H1 (cell line): ENCODE results near the gene DTNB. TPM values are rescaled to one million over a fixed set of nuclear protein-coding genes. Genes with fewer than 3 reads are reported as not detected.

Experiments
- CTCF ChIA-PET: fragments of 300-600 bp; sonication (Branson Sonifier 250); formaldehyde crosslinking; loops from one replicate; lab custom pipeline; 2021; ENCODE audit not compliant: partially characterized antibody; lab: Charles Lee
- POLR2A ChIA-PET: fragments of 300-600 bp; sonication (Branson Sonifier 250); formaldehyde crosslinking; loops from one replicate; lab custom pipeline; 2021; ENCODE audit warnings: inconsistent platforms; ENCODE audit not compliant: partially characterized antibody; lab: Charles Lee
- DNase-seq, 2 experiments: peaks; one replicate each; pipeline versions ENCODE4 v3.0.0 to v3.0.0-alpha.2; 2010 to 2022; ENCODE audit warnings: low spot score in 2 of 2, low read depth in 1 of 2, mixed read lengths in 1 of 2
- FAIRE-seq: peaks from 2 replicates; lab custom pipeline; 2011; peaks lifted over from hg19 to GRCh38; lab: Jason Lieb, UNC
- H2AFZ ChIP-seq: 2 replicates; pipeline ENCODE4 v1.8.1; 2012; ENCODE audit warnings: low read length, inconsistent platforms
- H2AK5ac ChIP-seq: 2 replicates; pipeline ENCODE4 v1.6.1; 2013; ENCODE audit warnings: low read depth, low read length
- H2BK120ac ChIP-seq: replicated peaks from 2 replicates; pipeline ENCODE3; 2013; ENCODE audit warnings: low read depth, low read length, inconsistent platforms
- H2BK12ac ChIP-seq: 2 replicates; pipeline ENCODE4 v1.6.1; 2013; ENCODE audit warnings: low read depth, low read length
- H2BK15ac ChIP-seq: 2 replicates; pipeline ENCODE4 v1.6.1; 2013; ENCODE audit warnings: low read length
- H2BK20ac ChIP-seq: 2 replicates; pipeline ENCODE4 v1.6.1; 2013; ENCODE audit warnings: low read length
- H2BK5ac ChIP-seq: 2 replicates; pipeline ENCODE4 v1.6.1; 2013; ENCODE audit warnings: low read depth, low read length
- H3K14ac ChIP-seq: 2 replicates; pipeline ENCODE4 v1.6.1; 2013; ENCODE audit warnings: inconsistent platforms; ENCODE audit not compliant: insufficient read length
- H3K18ac ChIP-seq: 2 replicates; pipeline ENCODE4 v1.6.1; 2013; ENCODE audit warnings: low read length; ENCODE audit errors: extremely low read depth
- H3K23ac ChIP-seq: 2 replicates; pipeline ENCODE4 v1.6.1; 2013; ENCODE audit warnings: inconsistent platforms; ENCODE audit not compliant: insufficient read length
- H3K23me2 ChIP-seq: 2 replicates; pipeline ENCODE4 v1.6.1; 2013; ENCODE audit warnings: low read depth, low read length
- H3K27ac ChIP-seq: 2 replicates; pipeline ENCODE4 v1.6.1; 2011; ENCODE audit warnings: low read depth, low read length, inconsistent platforms
- H3K27me3 ChIP-seq, 4 experiments: replicated peaks in 1 of 4; 1 replicate in 1 of 4; 2 replicates in 3 of 4; pipeline versions ENCODE4 v1.6.1 to v1.8.1; 2011 to 2013; ENCODE audit warnings: low read length in 3 of 4, mild to moderate bottlenecking in 3 of 4, inconsistent platforms in 2 of 4, mixed read lengths in 2 of 4, moderate library complexity in 1 of 4; ENCODE audit not compliant: control insufficient read depth in 3 of 4, insufficient read depth in 3 of 4; ENCODE audit errors: extremely low read depth in 1 of 4
- H3K36me3 ChIP-seq, 4 experiments: 2 replicates each; pipeline versions ENCODE4 v1.6.1 to v1.8.1; 2011 to 2013; ENCODE audit warnings: mild to moderate bottlenecking in 4 of 4, low read length in 3 of 4, moderate library complexity in 2 of 4, control low read depth in 1 of 4, inconsistent platforms in 1 of 4; ENCODE audit not compliant: insufficient read depth in 4 of 4, control insufficient read depth in 2 of 4
- H3K4ac ChIP-seq: replicated peaks from 2 replicates; pipeline ENCODE3; 2013; ENCODE audit warnings: low read length, low read depth, mixed read lengths, inconsistent platforms; ENCODE audit not compliant: insufficient read length
- H3K4me1 ChIP-seq, 4 experiments: replicated peaks in 1 of 4; 1 replicate in 1 of 4; 2 replicates in 3 of 4; pipeline versions ENCODE4 v1.6.1 to v1.8.1; 2011 to 2013; ENCODE audit warnings: low read length in 3 of 4, inconsistent platforms in 2 of 4, mixed read lengths in 1 of 4; ENCODE audit not compliant: insufficient read depth in 4 of 4, control insufficient read depth in 3 of 4
- H3K4me2 ChIP-seq, 2 experiments: 2 replicates each; pipeline versions ENCODE4 v1.6.1 to v1.8.1; 2011 to 2013; ENCODE audit warnings: low read depth in 2 of 2, low read length in 2 of 2, control low read depth in 1 of 2, inconsistent platforms in 1 of 2, mild to moderate bottlenecking in 1 of 2; ENCODE audit not compliant: insufficient read depth in 1 of 2
- H3K4me3 ChIP-seq, 4 experiments: fragments of 200-600, 300-600 bp in 1 of 4; sonication (generic), shearing (Covaris generic), sonication (Bioruptor Twin) in 1 of 4; 2 replicates each; pipeline versions ENCODE4 v1.5.1 to v1.8.1; 2011 to 2016; ENCODE audit warnings: low read length in 4 of 4, low read depth in 3 of 4, control low read depth in 2 of 4, inconsistent platforms in 2 of 4, mild to moderate bottlenecking in 2 of 4, mixed read lengths in 1 of 4, moderate library complexity in 1 of 4; ENCODE audit not compliant: insufficient read depth in 2 of 4; ENCODE audit errors: extremely low read depth in 1 of 4
- H3K56ac ChIP-seq: replicated peaks from 2 replicates; pipeline ENCODE3; 2013; ENCODE audit warnings: low read depth, mild to moderate bottlenecking, mixed read lengths, low read length, inconsistent platforms; ENCODE audit not compliant: insufficient read length
- H3K79me1 ChIP-seq: 2 replicates; pipeline ENCODE4 v1.6.1; 2013; ENCODE audit warnings: low read depth, low read length, control low read depth
- H3K79me2 ChIP-seq, 2 experiments: 2 replicates each; pipeline versions ENCODE4 v1.6.1 to v1.8.1; 2012 to 2013; ENCODE audit warnings: low read length in 2 of 2, mild to moderate bottlenecking in 2 of 2, inconsistent platforms in 1 of 2; ENCODE audit not compliant: insufficient read depth in 2 of 2, control insufficient read depth in 1 of 2
- H3K9ac ChIP-seq, 4 experiments: replicated peaks in 1 of 4; 1 replicate in 1 of 4; 2 replicates in 3 of 4; pipeline versions ENCODE4 v1.6.1 to v1.8.1; 2011 to 2013; ENCODE audit warnings: low read depth in 3 of 4, low read length in 3 of 4, control low read depth in 2 of 4, mild to moderate bottlenecking in 2 of 4, moderate library complexity in 2 of 4, inconsistent platforms in 1 of 4; ENCODE audit errors: extremely low read depth in 1 of 4
- H3K9me3 ChIP-seq, 2 experiments: 2 replicates each; pipeline versions ENCODE4 v1.6.1 to v1.8.1; 2012 to 2013; ENCODE audit warnings: mild to moderate bottlenecking in 2 of 2, moderate library complexity in 2 of 2, control low read depth in 1 of 2, inconsistent platforms in 1 of 2, low read depth in 1 of 2, low read length in 1 of 2, mixed read lengths in 1 of 2; ENCODE audit not compliant: insufficient read depth in 2 of 2
- H4K20me1 ChIP-seq, 2 experiments: replicated peaks in 1 of 2; 2 replicates each; pipeline versions ENCODE3 to v1.8.1; 2011 to 2013; ENCODE audit warnings: inconsistent platforms in 2 of 2, low read length in 2 of 2, mild to moderate bottlenecking in 1 of 2; ENCODE audit not compliant: insufficient read depth in 2 of 2, control insufficient read depth in 1 of 2
- H4K5ac ChIP-seq: 2 replicates; pipeline ENCODE4 v1.6.1; 2013; ENCODE audit warnings: low read length, low read depth, mixed read lengths, inconsistent platforms; ENCODE audit not compliant: insufficient read length
- H4K8ac ChIP-seq: 2 replicates; pipeline ENCODE4 v1.8.0; 2013; ENCODE audit warnings: mild to moderate bottlenecking, moderate library complexity, low read length, inconsistent platforms; ENCODE audit not compliant: insufficient read depth; ENCODE audit errors: extremely low read depth
- H4K91ac ChIP-seq: replicated peaks from 2 replicates; pipeline ENCODE3; 2013; ENCODE audit warnings: low read length, mixed read lengths, inconsistent platforms; ENCODE audit not compliant: insufficient read length
- CHD2 ChIP-seq: IDR thresholded peaks from 2 replicates; pipeline ENCODE4 v1.6.1; 2012; ENCODE audit warnings: low read length, improper control_type of control experiment
- CTBP2 ChIP-seq: IDR thresholded peaks from 2 replicates; pipeline ENCODE4 v1.7.0; 2011; ENCODE audit warnings: borderline replicate concordance, mild to moderate bottlenecking, moderate library complexity, mixed read lengths, low read length; ENCODE audit not compliant: insufficient read depth, insufficient read length
- MAFK ChIP-seq: IDR thresholded peaks from 2 replicates; pipeline ENCODE4 v1.6.1; 2012; ENCODE audit warnings: low read depth, mild to moderate bottlenecking, improper control_type of control experiment, low read length
- POU5F1 ChIP-seq: IDR thresholded peaks from 2 replicates; pipeline ENCODE4 v1.6.1; 2011; ENCODE audit warnings: low read depth, mild to moderate bottlenecking, low read length, moderate library complexity
- RNF2 ChIP-seq: fragments of 200-900, 300-1000 bp; sonication (generic); IDR thresholded peaks from 2 replicates; pipeline ENCODE4 v1.7.1; 2016; ENCODE audit warnings: borderline replicate concordance, low read depth, mild to moderate bottlenecking, antibody characterized with exemption, low read length; ENCODE audit not compliant: poor library complexity, severe bottlenecking; ENCODE audit errors: missing control alignments
- SIX5 ChIP-seq: IDR thresholded peaks from 2 replicates; pipeline ENCODE4 v1.6.1; 2011; ENCODE audit warnings: mild to moderate bottlenecking, low read depth, low read length
- TCF12 ChIP-seq: IDR thresholded peaks from 2 replicates; pipeline ENCODE4 v1.6.1; 2011; ENCODE audit warnings: low read depth, mild to moderate bottlenecking, low read length
- YY1 ChIP-seq: IDR thresholded peaks from 2 replicates; pipeline ENCODE4 v1.6.1; 2011; ENCODE audit warnings: low read depth, mild to moderate bottlenecking, low read length
- WGBS, 2 experiments: shearing (Covaris generic) in 1 of 2; methylation state at CpG; one replicate each; pipeline versions ENCODE4 v1.1.6 to v1.1.7; 2013 to 2015; ENCODE audit warnings: low lambda C conversion rate in 2 of 2, mixed read lengths in 2 of 2, inconsistent platforms in 1 of 2, low coverage in 1 of 2, missing lambda C conversion rate in 1 of 2; ENCODE audit not compliant: insufficient replicate concordance in 2 of 2, insufficient coverage in 1 of 2, insufficient read length in 1 of 2; ENCODE audit errors: extremely low coverage in 1 of 2, missing lambda C conversion rate in 1 of 2; 5-methylcytosine and 5-hydroxymethylcytosine counted together
- polyA plus RNA-seq, 7 experiments: library from polyadenylated mRNA; depleted of rRNA in 3 of 7; stranded (reverse) in 5 of 7; unstranded in 2 of 7; fragments of >200 nt in 5 of 7; fragments of 200-250 nt in 2 of 7; gene quantifications; 1 replicate in 5 of 7; 2 replicates in 1 of 7; 4 replicates in 1 of 7; pipeline versions ENCODE4 v1.2.1 to v1.2.3, GENCODE V29; 2011 to 2013; ENCODE audit warnings: missing spikeins in 2 of 7, mixed read lengths in 2 of 7
- total RNA-seq: library from RNA; stranded (reverse); fragmentation: NEBNext Ultra II Directional; extraction: Animal tissue kit (Norgen Biotek cat#: 25700); gene quantifications from 2 replicates; pipeline ENCODE4 v1.2.1, GENCODE V29; 2021
- TF ChIP-seq, protein P1 (sequence below): IDR thresholded peaks from 2 replicates; pipeline ENCODE4 v1.6.1; 2012; ENCODE audit warnings: inconsistent platforms

DTNB gene
- total and polyA plus RNA-seq, 2 of the 8 experiments (the other 6 are each of a cell fraction or from before 2014, with no cell fraction given) = 39.6 to 49.5 TPM

DNA sequence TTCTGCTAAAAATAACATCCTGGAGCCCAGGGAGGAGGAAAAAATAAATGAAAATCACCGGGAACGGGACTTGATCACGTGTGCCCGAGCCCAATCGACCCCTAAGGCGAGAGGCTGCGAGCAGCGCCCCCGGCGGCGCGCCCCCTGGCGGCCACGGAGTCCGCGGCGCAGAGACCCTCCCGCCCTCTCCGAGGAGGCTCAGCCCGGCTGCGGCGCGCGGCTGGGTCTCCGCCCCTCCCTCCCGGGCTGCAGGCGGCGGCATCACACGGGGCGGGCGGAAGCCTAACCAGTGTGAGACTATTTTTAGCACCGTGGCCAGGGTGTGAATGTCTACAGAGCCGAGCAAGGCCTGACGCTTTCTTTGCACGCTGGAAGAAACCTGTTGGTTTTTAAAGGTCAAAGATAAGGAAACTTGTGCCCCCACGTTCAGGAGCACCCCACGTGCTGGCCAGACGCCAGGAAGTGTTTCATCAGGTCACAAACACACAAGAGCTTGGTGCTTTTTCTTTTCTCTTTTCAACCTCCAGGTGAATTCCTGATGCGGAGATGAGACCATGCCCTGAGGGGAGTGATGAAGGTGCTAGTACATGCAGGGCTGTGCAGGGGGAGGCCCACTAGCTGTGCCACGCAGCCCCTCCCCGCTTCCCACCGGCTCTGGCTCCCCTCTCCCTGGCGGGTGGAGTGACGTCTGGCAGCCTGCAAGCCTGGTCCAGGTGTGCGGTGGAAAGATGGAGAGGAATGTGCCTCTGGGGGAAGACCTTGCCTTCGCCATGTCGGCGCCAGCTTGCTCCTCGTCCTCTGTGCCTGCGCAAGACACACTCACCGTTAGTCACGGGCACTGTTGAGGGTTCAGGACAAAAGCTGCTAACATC lies 296.4 kb downstream of the DTNB start:
- H4K20me1 ChIP-seq = no peaks in the 10 kb centered on the region
- H3K4ac ChIP-seq = peak overlapping the region; percentile 48
- peak overlapping the region; percentile 45; the same call in 1 of the 2 replicates for H2BK5ac ChIP-seq
- WGBS, 2 experiments = 23% methylated on average over 40 of the region's 52 CpGs; no CpG with 5 or more reads in 1 of the 2 experiments
- H3K23ac ChIP-seq = no peak overlapping the region
- peak overlapping the region in 3 of 4 experiments; percentile 9 to 48 (median 16); a peak in 4 of 8 replicates for H3K4me3 ChIP-seq
- H3K4me2 ChIP-seq = peak overlapping the region; percentile 37 to 65
- ChIA-PET CTCF (interaction anchor here (0.7 to 8.6 kb wide), 27 partner anchors 9 to 288 kb away, joined by 3 to 108 read pairs (median 6); partner anchors contain the start of gene DNMT3A), POLR2A (interaction anchor here (0.6 to 2.0 kb wide), 7 partner anchors 10 to 230 kb away, joined by 3 to 11 read pairs (median 4); no protein-coding TSS in a partner anchor)
- H3K4me1 ChIP-seq = peaks cover 0 to 14% (median 13%) of the 10 kb centered on the region in 4 experiments; a peak in 5 of 7 replicates
- no peaks in the 10 kb centered on the region for H3K23me2 ChIP-seq
- H4K5ac ChIP-seq = peak overlapping the region; percentile 30
- H3K79me2 ChIP-seq = no peaks in the 10 kb centered on the region
- H3K56ac ChIP-seq = no peak overlapping the region
- peaks cover 0 to 8% (median 0%) of the 10 kb centered on the region in 4 experiments; a peak in 5 of 7 replicates for H3K27me3 ChIP-seq
- H3K9ac ChIP-seq = 0 out of 7 replicates have a peak overlapping the region, but pooled peaks of 1 of the 4 experiments have one; percentile 9
- H3K9me3 ChIP-seq = no peaks in the 10 kb centered on the region
- H2AK5ac ChIP-seq = peak overlapping the region; percentile 18; the same call in 1 of the 2 replicates
- peak overlapping the region; percentile 14; the same call in 1 of the 2 replicates for H2BK15ac ChIP-seq
- H4K91ac ChIP-seq = peak overlapping the region; percentile 28
- H4K8ac ChIP-seq = peak overlapping the region; percentile 81; the same call in 1 of the 2 replicates
- peak; percentile 63 for FAIRE-seq
- H2AFZ ChIP-seq = peak overlapping the region; percentile 70
- H3K79me1 ChIP-seq = no peaks in the 10 kb centered on the region
- no peaks in the 10 kb centered on the region for H3K36me3 ChIP-seq
- H3K27ac ChIP-seq = peak overlapping the region; percentile 3; the same call in 1 of the 2 replicates
- H2BK120ac ChIP-seq = no peak overlapping the region
- no peak overlapping the region for H3K14ac ChIP-seq
- H3K18ac ChIP-seq = peak overlapping the region; percentile 76
- H2BK20ac ChIP-seq = no peak overlapping the region
- peak; percentile 72 to 97 for DNase-seq
- H2BK12ac ChIP-seq = peak overlapping the region; percentile 29; the same call in 1 of the 2 replicates
- TF ChIP-seq CTBP2 (no peak), RNF2 (no peak), CHD2 (0 out of 2 replicates have a peak, but pooled peaks have one; percentile 53), POU5F1 (no peak), TCF12 (no peak), MAFK (no peak), SIX5 (no peak), YY1 (no peak)
- TF ChIP-seq, protein P1, sequence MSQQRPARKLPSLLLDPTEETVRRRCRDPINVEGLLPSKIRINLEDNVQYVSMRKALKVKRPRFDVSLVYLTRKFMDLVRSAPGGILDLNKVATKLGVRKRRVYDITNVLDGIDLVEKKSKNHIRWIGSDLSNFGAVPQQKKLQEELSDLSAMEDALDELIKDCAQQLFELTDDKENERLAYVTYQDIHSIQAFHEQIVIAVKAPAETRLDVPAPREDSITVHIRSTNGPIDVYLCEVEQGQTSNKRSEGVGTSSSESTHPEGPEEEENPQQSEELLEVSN = peak; percentile 24; the same call in 1 of the 2 replicates
